Astrocyte of the spinal cord (primary cell): Measurements from ENCODE around the gene EAF1.

Experiments
- DNase-seq: peaks from one replicate; pipeline ENCODE4 v3.0.0; 2011; ENCODE audit warnings: low read depth, low spot score
- H3K4me3 ChIP-seq: 2 replicates; pipeline ENCODE4 v1.5.1; 2011; ENCODE audit warnings: low read depth, mild to moderate bottlenecking, low read length, moderate library complexity
- in situ Hi-C: cut with HindIII; loops from 2 replicates; pipeline ENCODE4 v1.10.0; 2017; ENCODE audit warnings: low sequenced_read_pairs
- TF ChIP-seq, protein P1 (sequence below): IDR thresholded peaks from 2 replicates; pipeline ENCODE4 v1.5.1; 2012; ENCODE audit warnings: low read depth, mild to moderate bottlenecking, low read length, inconsistent platforms

Gene EAF1

DNA sequence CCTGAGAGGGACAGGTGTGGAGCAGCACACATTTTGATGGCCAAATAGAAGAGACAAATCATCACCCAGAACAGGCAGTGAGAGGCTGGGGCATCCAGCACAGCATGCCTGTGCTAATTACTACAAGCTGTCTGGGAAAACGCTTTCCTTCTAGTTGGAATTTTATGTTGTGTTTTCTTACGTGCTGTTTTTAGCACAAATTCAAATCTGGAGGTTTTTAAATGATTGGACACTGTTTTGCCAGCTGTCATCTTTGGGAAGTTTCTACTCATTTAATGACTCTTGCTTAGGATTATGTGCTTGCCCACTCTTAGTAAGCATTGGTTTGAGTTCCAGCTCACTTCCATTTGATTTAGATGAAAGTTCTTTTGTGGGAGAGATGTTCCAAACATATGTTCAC, 43.5 kb downstream of the EAF1 start:
- no peak overlapping the region for H3K4me3 ChIP-seq
- TF ChIP-seq, protein P1, sequence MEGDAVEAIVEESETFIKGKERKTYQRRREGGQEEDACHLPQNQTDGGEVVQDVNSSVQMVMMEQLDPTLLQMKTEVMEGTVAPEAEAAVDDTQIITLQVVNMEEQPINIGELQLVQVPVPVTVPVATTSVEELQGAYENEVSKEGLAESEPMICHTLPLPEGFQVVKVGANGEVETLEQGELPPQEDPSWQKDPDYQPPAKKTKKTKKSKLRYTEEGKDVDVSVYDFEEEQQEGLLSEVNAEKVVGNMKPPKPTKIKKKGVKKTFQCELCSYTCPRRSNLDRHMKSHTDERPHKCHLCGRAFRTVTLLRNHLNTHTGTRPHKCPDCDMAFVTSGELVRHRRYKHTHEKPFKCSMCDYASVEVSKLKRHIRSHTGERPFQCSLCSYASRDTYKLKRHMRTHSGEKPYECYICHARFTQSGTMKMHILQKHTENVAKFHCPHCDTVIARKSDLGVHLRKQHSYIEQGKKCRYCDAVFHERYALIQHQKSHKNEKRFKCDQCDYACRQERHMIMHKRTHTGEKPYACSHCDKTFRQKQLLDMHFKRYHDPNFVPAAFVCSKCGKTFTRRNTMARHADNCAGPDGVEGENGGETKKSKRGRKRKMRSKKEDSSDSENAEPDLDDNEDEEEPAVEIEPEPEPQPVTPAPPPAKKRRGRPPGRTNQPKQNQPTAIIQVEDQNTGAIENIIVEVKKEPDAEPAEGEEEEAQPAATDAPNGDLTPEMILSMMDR: no peak
- no peak for DNase-seq
- in situ Hi-C loops: no loop called here

DNA sequence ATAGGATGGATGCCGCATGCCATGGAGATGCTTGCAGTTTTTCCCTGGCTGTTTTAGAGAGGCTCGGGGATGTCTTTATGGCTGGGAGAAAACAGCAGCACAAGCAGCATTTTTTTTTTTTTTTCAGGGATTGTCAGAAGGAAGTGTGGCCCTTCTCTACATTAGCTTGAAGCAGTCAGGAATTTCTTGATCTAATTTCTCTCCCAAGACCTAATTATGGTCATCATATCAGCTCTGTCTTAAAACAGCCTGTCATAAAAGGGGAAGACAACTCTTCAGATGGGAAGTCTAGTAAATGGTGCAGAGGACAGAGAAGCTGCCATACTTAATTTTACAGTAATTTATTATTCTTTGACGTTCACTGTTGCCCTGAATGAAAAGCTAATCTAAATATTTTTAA, 44.5 kb downstream of the EAF1 start:
- in situ Hi-C loops: no loop called here
- H3K4me3 ChIP-seq: no peak overlapping the region
- DNase-seq: no peak
- TF ChIP-seq, protein P1: no peak

DNA sequence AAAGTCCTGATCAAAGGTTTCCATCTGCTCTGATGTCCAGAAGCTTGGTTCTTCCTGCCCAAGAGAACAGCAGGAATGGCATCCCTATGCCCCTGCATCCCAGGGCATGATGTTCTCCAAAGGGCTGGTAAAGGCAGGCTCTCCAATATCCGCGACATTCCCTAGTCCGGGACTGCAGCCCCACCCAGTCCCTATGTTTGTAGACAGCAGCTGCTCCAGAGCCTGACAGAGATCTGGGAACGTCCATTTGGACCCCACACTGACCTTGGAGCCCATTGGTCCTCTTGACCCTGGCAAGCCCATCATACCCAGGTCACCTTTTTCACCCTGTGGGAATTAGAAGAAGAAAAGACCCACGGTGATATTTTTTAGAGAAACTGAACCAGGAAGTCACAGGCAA, 47.8 kb downstream of the EAF1 start:
- H3K4me3 ChIP-seq: no peak overlapping the region
- in situ Hi-C loops: no loop called here
- no peak for DNase-seq
- TF ChIP-seq, protein P1: no peak

DNA sequence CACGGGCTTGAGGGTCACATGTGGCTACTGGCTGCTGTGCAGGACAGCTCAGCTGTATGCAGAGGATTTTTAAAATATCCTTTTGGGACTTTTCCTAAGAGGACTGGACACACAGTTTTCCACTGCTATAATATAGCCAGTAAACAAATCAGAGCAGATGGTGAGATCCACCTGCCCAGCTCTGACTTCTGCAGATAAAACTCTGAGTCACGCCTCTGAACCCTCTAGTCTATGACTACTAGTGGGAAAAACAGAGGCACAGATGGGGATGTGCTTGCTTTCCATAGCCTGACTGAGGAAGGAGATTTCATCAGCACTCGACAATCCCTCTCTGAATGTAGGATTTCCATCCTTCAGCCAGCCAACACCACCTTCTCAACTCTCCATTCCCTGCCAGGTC, 49.0 kb downstream of the EAF1 start:
- DNase-seq: no peak
- in situ Hi-C loops: no loop called here
- no peak overlapping the region for H3K4me3 ChIP-seq
- TF ChIP-seq, protein P1: no peak

DNA sequence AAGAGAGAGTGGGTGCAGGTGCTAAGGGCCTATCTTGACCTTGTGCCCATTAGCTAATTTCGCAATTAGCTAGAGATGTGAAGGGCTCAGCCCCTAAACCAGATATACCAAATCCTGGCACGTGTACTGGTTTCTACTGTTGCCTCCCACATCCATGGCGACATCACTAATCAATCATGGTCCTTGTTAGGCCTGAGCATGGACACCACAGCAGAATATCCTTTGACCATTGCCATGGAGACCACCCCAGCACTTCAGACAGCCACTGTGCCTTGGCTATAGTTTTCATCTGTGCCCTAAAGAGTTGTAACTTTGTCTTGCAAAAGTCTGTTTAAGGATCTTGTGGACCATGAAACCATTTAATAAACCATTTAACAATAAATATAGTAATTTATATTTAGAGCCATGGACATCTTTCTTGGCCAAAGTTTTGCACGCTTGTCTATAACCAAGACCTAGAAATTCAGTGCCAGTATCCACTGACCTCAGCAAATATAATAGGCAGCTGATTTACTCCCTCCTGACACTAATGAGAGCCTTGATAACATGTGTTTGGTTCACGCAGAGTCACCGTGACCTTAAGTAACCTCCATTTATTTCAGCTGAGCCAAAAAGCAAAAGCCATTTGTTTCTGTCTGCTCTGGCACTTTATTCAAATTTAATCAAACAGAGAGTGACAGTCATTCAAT, 50.7 kb downstream of the EAF1 start:
- DNase-seq: no peak
- TF ChIP-seq, protein P1: no peak
- in situ Hi-C loops: no loop called here
- H3K4me3 ChIP-seq: no peak overlapping the region

DNA sequence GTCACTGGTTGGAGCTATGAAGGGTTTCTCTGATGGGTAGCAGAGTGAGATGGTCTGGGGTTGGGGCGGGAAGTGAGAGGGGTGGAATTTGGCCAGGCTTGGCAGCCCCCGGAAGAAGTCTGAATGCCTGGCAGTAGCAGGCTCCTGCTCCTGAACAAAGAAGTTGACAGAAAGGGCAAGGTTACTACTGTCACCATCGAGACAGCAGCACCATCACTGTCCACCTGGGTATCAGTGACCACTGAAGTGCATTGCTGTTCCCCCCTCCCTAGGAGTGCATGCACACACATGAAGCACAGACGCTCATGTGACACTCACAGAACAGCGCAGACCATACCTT, 51.2 kb downstream of the EAF1 start:
- in situ Hi-C loops: no loop called here
- no peak overlapping the region for H3K4me3 ChIP-seq
- DNase-seq: no peak
- TF ChIP-seq, protein P1: no peak
